ENCODE results near the gene ADGRG3.

GRCh38 chr16:57720142-57720575 lies 52.1 kb downstream of the ADGRG3 start:
- TF ChIP-seq TSHZ2 (CRISPR knock-in tag; IDR thresholded peaks at IDR 0.05) (no peak), ESRRG (CRISPR knock-in tag; IDR thresholded peaks at IDR 0.05) (no peak), CSRNP3 (CRISPR knock-in tag; IDR thresholded peaks at IDR 0.05) (no peak), ZC3H10 (CRISPR knock-in tag; IDR thresholded peaks at IDR 0.05) (no peak), ZFP3 (CRISPR knock-in tag; IDR thresholded peaks at IDR 0.05) (no peak)
